IMR-90 (cell line): ENCODE data around the gene HSBP1L1. TPM values are rescaled to one million over a fixed set of nuclear protein-coding genes. Genes with fewer than 3 reads are reported as not detected.

Source experiments
- ATAC-seq: fragments of 200-7000 bp; cut with Tn5 transposase; 2 replicates; pipeline ENCODE4 v1.9.1; 2020; ENCODE audit warnings: low read depth, mild to moderate bottlenecking, moderate library complexity
- BruUV-seq: library from RNA; stranded (reverse); fragments of 400-500 nt; replicated peaks from 2 replicates; lab custom pipeline; 2021; lab: Mats Ljungman, UMichigan
- CTCF ChIA-PET: fragments of 300-600 bp; formaldehyde crosslinking; extraction: SDS; loops from one replicate; lab custom pipeline; 2021; ENCODE audit warnings: antibody characterized with exemption; lab: Yijun Ruan, JAX
- POLR2A ChIA-PET: fragments of 300-600 bp; sonication (Branson Sonifier 250); formaldehyde crosslinking; loops from one replicate; lab custom pipeline; 2022; ENCODE audit warnings: antibody characterized with exemption; ENCODE audit not compliant: unreplicated experiment; lab: Charles Lee
- DNase-seq: peaks from one replicate; pipeline ENCODE4 v3.0.0; 2013
- H2AFZ ChIP-seq: replicated peaks from 2 replicates; pipeline ENCODE3; 2013; ENCODE audit warnings: low read length, mild to moderate bottlenecking; ENCODE audit not compliant: poor library complexity
- H2AK5ac ChIP-seq: 2 replicates; pipeline ENCODE4 v1.6.1; 2013; ENCODE audit warnings: low read depth, low read length, inconsistent platforms
- H2AK9ac ChIP-seq: replicated peaks from 2 replicates; pipeline ENCODE3; 2013; ENCODE audit warnings: mild to moderate bottlenecking, low read depth, low read length, moderate library complexity; ENCODE audit not compliant: poor library complexity
- H2BK120ac ChIP-seq: 2 replicates; pipeline ENCODE4 v1.6.1; 2013; ENCODE audit warnings: low read depth, low read length, inconsistent platforms
- H2BK15ac ChIP-seq: 3 replicates; pipeline ENCODE4 v1.6.1; 2013; ENCODE audit warnings: low read depth, low read length, inconsistent platforms
- H2BK20ac ChIP-seq: 2 replicates; pipeline ENCODE4 v1.6.1; 2013; ENCODE audit warnings: low read depth, mild to moderate bottlenecking, inconsistent platforms, low read length, moderate library complexity
- H2BK5ac ChIP-seq: 2 replicates; pipeline ENCODE4 v1.6.1; 2013; ENCODE audit warnings: mild to moderate bottlenecking, low read depth, low read length, inconsistent platforms; ENCODE audit not compliant: poor library complexity, severe bottlenecking
- H3K14ac ChIP-seq: replicated peaks from 2 replicates; pipeline ENCODE4 v1.6.1; 2013; ENCODE audit warnings: low read depth, low read length, inconsistent platforms
- H3K18ac ChIP-seq: 2 replicates; pipeline ENCODE4 v1.6.1; 2013; ENCODE audit warnings: low read depth, low read length, control low read depth
- H3K23ac ChIP-seq: 2 replicates; pipeline ENCODE4 v1.6.1; 2013; ENCODE audit warnings: low read depth, low read length, inconsistent platforms
- H3K27ac ChIP-seq: 2 replicates; pipeline ENCODE4 v1.5.1; 2013; ENCODE audit warnings: mild to moderate bottlenecking, control low read depth, low read length; ENCODE audit not compliant: insufficient read depth
- H3K27me3 ChIP-seq: 2 replicates; pipeline ENCODE4 v1.6.1; 2013; ENCODE audit warnings: low read length; ENCODE audit not compliant: control insufficient read depth, insufficient read depth
- H3K36me3 ChIP-seq: 2 replicates; pipeline ENCODE4 v1.6.1; 2013; ENCODE audit warnings: low read length, mixed read lengths; ENCODE audit not compliant: control insufficient read depth, insufficient read depth
- H3K4ac ChIP-seq: 2 replicates; pipeline ENCODE4 v1.6.1; 2013; ENCODE audit warnings: low read depth, low read length, inconsistent platforms
- H3K4me1 ChIP-seq: 2 replicates; pipeline ENCODE4 v1.6.1; 2013; ENCODE audit warnings: low read length, mixed read lengths; ENCODE audit not compliant: control insufficient read depth, insufficient read depth
- H3K4me2 ChIP-seq: 2 replicates; pipeline ENCODE4 v1.6.1; 2013; ENCODE audit warnings: low read depth, mild to moderate bottlenecking, control low read depth, low read length, moderate library complexity
- H3K4me3 ChIP-seq: 2 replicates; pipeline ENCODE4 v1.5.1; 2013; ENCODE audit warnings: low read depth, mild to moderate bottlenecking, control low read depth, low read length, moderate library complexity; ENCODE audit not compliant: insufficient read depth
- H3K56ac ChIP-seq: 2 replicates; pipeline ENCODE4 v1.6.1; 2013; ENCODE audit warnings: low read length, inconsistent platforms; ENCODE audit not compliant: insufficient read depth; ENCODE audit errors: extremely low read depth
- H3K79me1 ChIP-seq, 2 experiments: 2 replicates each; pipeline ENCODE4 v1.6.1; 2013; ENCODE audit warnings: low read length in 2 of 2, inconsistent platforms in 1 of 2, low read depth in 1 of 2
- H3K9ac ChIP-seq: 2 replicates; pipeline ENCODE4 v1.6.1; 2013; ENCODE audit warnings: low read depth, low read length, control low read depth
- H3K9me1 ChIP-seq: 2 replicates; pipeline ENCODE4 v1.6.1; 2013; ENCODE audit warnings: low read length, inconsistent platforms; ENCODE audit not compliant: insufficient read depth
- H3K9me3 ChIP-seq: 2 replicates; pipeline ENCODE4 v1.6.1; 2013; ENCODE audit warnings: low read length; ENCODE audit not compliant: control insufficient read depth, insufficient read depth
- H4K20me1 ChIP-seq: 2 replicates; pipeline ENCODE4 v1.6.1; 2013; ENCODE audit warnings: low read length, inconsistent platforms; ENCODE audit not compliant: insufficient read depth
- H4K5ac ChIP-seq: 2 replicates; pipeline ENCODE4 v1.6.1; 2013; ENCODE audit warnings: mild to moderate bottlenecking, low read depth, low read length, control low read depth
- H4K8ac ChIP-seq, 2 experiments: 2 replicates each; pipeline ENCODE4 v1.6.1; 2013; ENCODE audit warnings: low read depth in 2 of 2, low read length in 2 of 2, control low read depth in 1 of 2, inconsistent platforms in 1 of 2
- H4K91ac ChIP-seq: 2 replicates; pipeline ENCODE4 v1.6.1; 2013; ENCODE audit warnings: low read depth, low read length, inconsistent platforms; ENCODE audit not compliant: insufficient read depth
- CHD1 ChIP-seq: IDR thresholded peaks from 2 replicates; pipeline ENCODE4 v1.6.1; 2012; ENCODE audit warnings: low read depth, low read length, improper control_type of control experiment
- POLR2A ChIP-seq: IDR thresholded peaks from 2 replicates; pipeline ENCODE4 v1.6.1; 2012; ENCODE audit warnings: mild to moderate bottlenecking, low read depth, low read length
- SMC3 ChIP-seq: fragments of 150-350 bp; IDR thresholded peaks from 2 replicates; pipeline ENCODE4 v1.6.1; 2016; ENCODE audit warnings: low read depth, mild to moderate bottlenecking, antibody characterized with exemption, low read length, moderate library complexity
- USF2 ChIP-seq: fragments of 150-350 bp; IDR thresholded peaks from 2 replicates; pipeline ENCODE4 v1.6.1; 2017; ENCODE audit warnings: mild to moderate bottlenecking, antibody characterized with exemption, low read length, low read depth
- WGBS, 2 experiments: methylation state at CpG; one replicate each; pipeline versions ENCODE4 v1.1.5 to v1.1.7; 2013; ENCODE audit warnings: missing lambda C conversion rate in 2 of 2; ENCODE audit not compliant: insufficient read length in 1 of 2; ENCODE audit errors: extremely low coverage in 2 of 2; 5-methylcytosine and 5-hydroxymethylcytosine counted together
- dilution Hi-C: fragments of 300-500 bp; cut with HindIII; formaldehyde crosslinking; loops from one replicate; pipeline ENCODE4 v1.14.3; 2018; ENCODE audit warnings: low sequenced_read_pairs; ENCODE audit not compliant: unreplicated experiment
- in situ Hi-C: fragments of 300-500 bp; cut with MboI; formaldehyde crosslinking; loops from 3 replicates; pipeline ENCODE4 v1.14.3; 2019; ENCODE audit warnings: low sequenced_read_pairs, inconsistent platforms, mixed read lengths
- intact Hi-C: fragments of 100-400 bp; cut with micrococcal nuclease; formaldehyde crosslinking; loops from 2 replicates; pipeline ENCODE4 v1.10.0; 2022
- polyA plus RNA-seq, 3 experiments: library from polyadenylated mRNA; depleted of rRNA; stranded (reverse); fragments of >200 nt; gene quantifications; 2 replicates each; pipeline ENCODE4 v1.2.3, GENCODE V29; 2012; ENCODE audit warnings: low replicate concordance in 1 of 3
- total RNA-seq: library from RNA; depleted of rRNA; stranded (reverse); fragments of >200 nt; gene quantifications from 2 replicates; pipeline ENCODE4 v1.2.3, GENCODE V29; 2012

The HSBP1L1 gene
- total and polyA plus RNA-seq, 2 of the 4 experiments (the other 2 are of a cell fraction), result 8.6 to 18.0 TPM

GRCh38 chr18:79980585-79980984 is 16.1 kb downstream of the HSBP1L1 start:
- Histone ChIP-seq H3K56ac (no peak overlapping the region), H4K20me1 (peaks cover 87% of the 10 kb centered on the region), H3K14ac (no peak overlapping the region), H3K9me3 (no peaks in the 10 kb centered on the region), H2AFZ (no peak overlapping the region), H3K9ac (no peak overlapping the region), H2BK15ac (no peak overlapping the region), H4K8ac (no peak overlapping the region), H3K9me1 (peaks cover 22% of the 10 kb centered on the region), H2BK5ac (no peak overlapping the region), H2AK9ac (no peak overlapping the region), H3K36me3 (peaks cover 23% of the 10 kb centered on the region), H4K5ac (no peak overlapping the region), H3K4me1 (peaks cover 10% of the 10 kb centered on the region), H2AK5ac (no peak overlapping the region), H3K4me3 (no peak overlapping the region), H4K91ac (no peak overlapping the region), H3K18ac (no peak overlapping the region), H3K23ac (no peak overlapping the region), H2BK20ac (no peak overlapping the region), H2BK120ac (no peak overlapping the region), H3K4me2 (no peak overlapping the region), H3K79me1 (peaks cover 22 to 77% of the 10 kb centered on the region in 2 experiments), H3K4ac (no peak overlapping the region), H3K27me3 (no peaks in the 10 kb centered on the region), H3K27ac (no peak overlapping the region)
- ChIA-PET CTCF (no interaction called here), POLR2A (no interaction called here)
- TF ChIP-seq CHD1, result no peak
- no peak for TF ChIP-seq USF2
- no peak for TF ChIP-seq SMC3
- TF ChIP-seq POLR2A, result no peak
- in situ Hi-C loops, result no loop called here
- ATAC-seq, result no peak
- no TSS peak for BruUV-seq
- intact Hi-C loops, result no loop called here
- dilution Hi-C loops, result no loop called here
- 95% methylated on average over 7 of the region's 13 CpGs; no CpG with 5 or more reads in 1 of the 2 experiments for WGBS, 2 experiments
- DNase-seq, result no peak
